Measurements from ENCODE around the gene STXBP1.

The STXBP1 gene

DNA sequence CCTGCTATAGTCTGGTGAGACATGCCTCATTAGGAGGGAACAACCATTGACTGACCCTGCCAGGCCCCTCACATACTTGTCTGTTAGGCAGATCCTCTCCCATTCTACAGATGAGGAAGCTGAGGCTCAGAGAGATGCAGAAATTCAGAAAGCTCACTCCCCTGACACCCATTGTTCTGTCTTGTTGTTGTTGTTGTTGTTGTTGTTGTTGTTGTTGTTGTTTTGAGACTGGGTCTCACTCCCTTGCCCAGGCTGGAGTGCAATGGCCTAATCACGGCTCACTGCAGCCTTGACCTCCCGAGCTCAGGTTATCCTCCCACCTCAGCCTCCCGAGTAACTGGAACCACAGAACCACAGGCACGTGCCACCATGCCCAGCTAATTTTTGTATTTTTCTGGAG, 81.6 kb downstream of the STXBP1 start:
- Histone ChIP-seq H3K9ac (ENCODE audit: low read length) (no peak overlapping the region), H3K9me2 (replicated peaks; ENCODE audit: insufficient read depth, low read length) (no peaks in the 10 kb centered on the region), H3K27ac (ENCODE audit: low read depth, low read length) (no peak overlapping the region), H3K27me3 (ENCODE audit: low read length) (no peaks in the 10 kb centered on the region), H4K20me1 (ENCODE audit: low read depth, low read length) (no peaks in the 10 kb centered on the region), H3K79me2 (ENCODE audit: insufficient read depth, low read length) (no peaks in the 10 kb centered on the region), H3F3A (ENCODE audit: insufficient read depth) (no peaks in the 10 kb centered on the region), H3K36me3 (ENCODE audit: low read length) (no peaks in the 10 kb centered on the region), H3K9me3 (ENCODE audit: insufficient read depth, low read length) (no peaks in the 10 kb centered on the region), H3K4me3 (ENCODE audit: insufficient read depth, low read length, poor library complexity, severe bottlenecking) (no peak overlapping the region), H3K4me2 (ENCODE audit: low read depth, low read length, poor library complexity, severe bottlenecking) (no peak overlapping the region), H2AFZ (ENCODE audit: low read depth, low read length, severe bottlenecking) (no peak overlapping the region)
- TF ChIP-seq EZH2phosphoT487 (conservative IDR thresholded peaks at IDR 0.05; ENCODE audit: low read length), result no peak
- TF ChIP-seq, protein P1, sequence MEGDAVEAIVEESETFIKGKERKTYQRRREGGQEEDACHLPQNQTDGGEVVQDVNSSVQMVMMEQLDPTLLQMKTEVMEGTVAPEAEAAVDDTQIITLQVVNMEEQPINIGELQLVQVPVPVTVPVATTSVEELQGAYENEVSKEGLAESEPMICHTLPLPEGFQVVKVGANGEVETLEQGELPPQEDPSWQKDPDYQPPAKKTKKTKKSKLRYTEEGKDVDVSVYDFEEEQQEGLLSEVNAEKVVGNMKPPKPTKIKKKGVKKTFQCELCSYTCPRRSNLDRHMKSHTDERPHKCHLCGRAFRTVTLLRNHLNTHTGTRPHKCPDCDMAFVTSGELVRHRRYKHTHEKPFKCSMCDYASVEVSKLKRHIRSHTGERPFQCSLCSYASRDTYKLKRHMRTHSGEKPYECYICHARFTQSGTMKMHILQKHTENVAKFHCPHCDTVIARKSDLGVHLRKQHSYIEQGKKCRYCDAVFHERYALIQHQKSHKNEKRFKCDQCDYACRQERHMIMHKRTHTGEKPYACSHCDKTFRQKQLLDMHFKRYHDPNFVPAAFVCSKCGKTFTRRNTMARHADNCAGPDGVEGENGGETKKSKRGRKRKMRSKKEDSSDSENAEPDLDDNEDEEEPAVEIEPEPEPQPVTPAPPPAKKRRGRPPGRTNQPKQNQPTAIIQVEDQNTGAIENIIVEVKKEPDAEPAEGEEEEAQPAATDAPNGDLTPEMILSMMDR (IDR thresholded peaks at IDR 0.05; ENCODE audit: insufficient read depth, low read length, poor library complexity, severe bottlenecking), result no peak

DNA sequence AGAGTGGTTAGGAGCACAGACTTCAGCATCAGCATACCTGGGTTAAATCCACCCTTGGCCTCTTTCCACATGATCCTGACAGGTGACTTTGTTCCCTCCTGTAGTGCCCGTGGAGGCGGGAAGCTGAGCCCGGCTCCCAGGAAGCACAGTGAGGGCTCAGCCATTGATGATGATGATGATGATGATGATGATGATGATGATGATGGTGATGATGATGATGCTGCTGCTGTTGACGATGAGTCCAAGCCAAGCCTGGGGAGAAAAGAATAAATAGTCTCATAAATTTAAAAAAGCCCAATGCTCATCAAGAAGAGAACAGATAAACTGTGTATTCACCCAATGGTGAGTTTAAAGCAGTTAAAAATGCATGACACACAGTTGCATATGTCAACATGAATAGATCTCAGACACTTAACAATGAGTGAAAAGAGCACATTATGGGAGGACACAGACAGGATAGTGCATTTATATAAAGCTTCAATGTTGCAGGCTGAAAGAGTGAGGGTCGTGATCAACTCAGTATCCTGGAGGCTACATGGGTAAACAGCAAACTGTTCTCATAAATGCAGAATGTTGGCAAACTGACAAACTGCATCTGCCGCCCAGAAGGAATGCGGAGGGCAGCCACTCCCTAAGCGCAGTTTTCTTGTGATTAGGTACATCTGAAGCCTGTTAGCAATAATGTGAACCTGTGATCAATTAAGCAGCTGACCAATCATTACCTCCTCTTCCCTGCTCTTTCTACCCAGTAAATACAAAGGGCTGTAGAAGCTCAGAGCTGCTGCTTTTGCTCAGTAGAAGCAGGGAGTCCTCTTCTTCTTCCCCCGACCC, 83.0 kb downstream of the STXBP1 start:
- Histone ChIP-seq H3K36me3 (ENCODE audit: low read length) (no peaks in the 10 kb centered on the region), H4K20me1 (ENCODE audit: low read depth, low read length) (no peaks in the 10 kb centered on the region), H3K79me2 (ENCODE audit: insufficient read depth, low read length) (no peaks in the 10 kb centered on the region), H3K27ac (ENCODE audit: low read depth, low read length) (no peak overlapping the region), H3F3A (ENCODE audit: insufficient read depth) (no peaks in the 10 kb centered on the region), H3K4me2 (ENCODE audit: low read depth, low read length, poor library complexity, severe bottlenecking) (no peak overlapping the region), H3K9ac (ENCODE audit: low read length) (no peak overlapping the region), H2AFZ (ENCODE audit: low read depth, low read length, severe bottlenecking) (no peak overlapping the region), H3K27me3 (ENCODE audit: low read length) (no peaks in the 10 kb centered on the region), H3K9me2 (replicated peaks; ENCODE audit: insufficient read depth, low read length) (no peaks in the 10 kb centered on the region), H3K9me3 (ENCODE audit: insufficient read depth, low read length) (no peaks in the 10 kb centered on the region), H3K4me3 (ENCODE audit: insufficient read depth, low read length, poor library complexity, severe bottlenecking) (no peak overlapping the region)
- TF ChIP-seq, protein P1 (IDR thresholded peaks at IDR 0.05; ENCODE audit: insufficient read depth, low read length, poor library complexity, severe bottlenecking), result no peak
- TF ChIP-seq EZH2phosphoT487 (conservative IDR thresholded peaks at IDR 0.05; ENCODE audit: low read length), result no peak

DNA sequence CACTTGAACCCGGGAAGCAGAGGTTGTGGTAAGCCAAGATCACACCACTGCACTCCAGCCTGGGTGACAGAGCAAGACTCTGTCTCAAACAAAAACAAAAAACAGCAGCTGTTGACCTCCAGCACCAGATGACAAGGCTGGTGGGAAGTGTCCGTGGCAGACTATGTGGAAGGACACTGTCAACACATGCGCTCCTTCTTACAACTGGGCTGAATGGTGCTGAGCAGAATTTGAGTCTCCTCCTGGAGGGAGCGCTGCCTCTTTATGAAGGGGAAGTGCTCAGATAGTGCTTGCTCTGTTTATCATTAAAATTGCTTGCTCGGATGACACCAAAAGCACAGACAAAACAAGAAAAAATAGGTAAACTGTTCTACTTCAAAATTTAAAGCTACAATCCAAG, 85.5 kb downstream of the STXBP1 start:
- TF ChIP-seq, protein P1 (IDR thresholded peaks at IDR 0.05; ENCODE audit: insufficient read depth, low read length, poor library complexity, severe bottlenecking), result no peak
- TF ChIP-seq EZH2phosphoT487 (conservative IDR thresholded peaks at IDR 0.05; ENCODE audit: low read length), result no peak
- H3K9ac ChIP-seq (ENCODE audit: low read length), result no peak overlapping the region
- no peak overlapping the region for H2AFZ ChIP-seq (ENCODE audit: low read depth, low read length, severe bottlenecking)
- no peaks in the 10 kb centered on the region for H3F3A ChIP-seq (ENCODE audit: insufficient read depth)
- no peak overlapping the region for H3K4me3 ChIP-seq (ENCODE audit: insufficient read depth, low read length, poor library complexity, severe bottlenecking)
- no peaks in the 10 kb centered on the region for H3K79me2 ChIP-seq (ENCODE audit: insufficient read depth, low read length)
- no peaks in the 10 kb centered on the region for H4K20me1 ChIP-seq (ENCODE audit: low read depth, low read length)
- H3K9me2 ChIP-seq (replicated peaks; ENCODE audit: insufficient read depth, low read length), result no peaks in the 10 kb centered on the region
- no peak overlapping the region for H3K4me2 ChIP-seq (ENCODE audit: low read depth, low read length, poor library complexity, severe bottlenecking)
- no peaks in the 10 kb centered on the region for H3K9me3 ChIP-seq (ENCODE audit: insufficient read depth, low read length)
- H3K27ac ChIP-seq (ENCODE audit: low read depth, low read length), result no peak overlapping the region
- H3K36me3 ChIP-seq (ENCODE audit: low read length), result no peaks in the 10 kb centered on the region
- no peaks in the 10 kb centered on the region for H3K27me3 ChIP-seq (ENCODE audit: low read length)
